ENCODE results near the gene VSIG8. TPM values are rescaled to one million over a fixed set of nuclear protein-coding genes. Genes with fewer than 3 reads are reported as not detected.

Gene VSIG8
- total and polyA plus RNA-seq, 2 donors (not counting 3 experiments of a cell fraction or from before 2014, with no cell fraction given): not detected

GRCh38 chr1:159848326-159848725 lies 14.1 kb downstream of the VSIG8 start:
- BruUV-seq (replicated peaks): no TSS peak
- POLR2A ChIA-PET: no interaction called here

More at GRCh38 chr1:159848326-159848725, 14.1 kb downstream of the VSIG8 start:
- no peaks in the 10 kb centered on the region for H4K20me1 ChIP-seq (replicated peaks; ENCODE audit: control insufficient read depth, extremely low read depth, insufficient read depth, low read length)
- H3K9me3 ChIP-seq (replicated peaks; ENCODE audit: control insufficient read depth, insufficient read depth, low read length): no peaks in the 10 kb centered on the region
- no peaks in the 10 kb centered on the region for H3K9me1 ChIP-seq (replicated peaks; ENCODE audit: control insufficient read depth, extremely low read depth, insufficient read depth, low read length)
- H3K27me3 ChIP-seq (ENCODE audit: control insufficient read depth in 2 of 2, insufficient read depth in 2 of 2, low read length in 2 of 2): peaks cover 0 to 4% of the 10 kb centered on the region in 2 experiments
- DNase-seq (ENCODE audit: low read depth, low spot score) (no peak), FAIRE-seq (no peak)
- H2AFZ ChIP-seq (ENCODE audit: low read depth, low read length): no peak overlapping the region
- no peak overlapping the region for H3K27ac ChIP-seq (ENCODE audit: insufficient read depth, low read depth, low read length)
- peaks cover 6% of the 10 kb centered on the region for H3K4me1 ChIP-seq (ENCODE audit: control insufficient read depth, extremely low read depth, insufficient read depth, low read length)
- H3K79me2 ChIP-seq (ENCODE audit: control insufficient read depth, insufficient read depth, low read length): no peaks in the 10 kb centered on the region
- dilution Hi-C loops (cut with MboI; ENCODE audit: extremely low pct_ligation_motif_present, low sequenced_read_pairs) (no loop called here), intact Hi-C loops (cut with micrococcal nuclease) (no loop called here)
- TF ChIP-seq FOS (IDR thresholded peaks at IDR 0.05; ENCODE audit: borderline replicate concordance, insufficient read depth, low read length) (no peak), EZH2 (IDR thresholded peaks at IDR 0.05; ENCODE audit: borderline replicate concordance, low read depth, low read length, severe bottlenecking) (no peak), POLR2A (IDR thresholded peaks at IDR 0.05; ENCODE audit: low read depth, low read length) (no peak), MYC (IDR thresholded peaks at IDR 0.05; ENCODE audit: low read depth, low read length) (no peak), CTCF (IDR thresholded peaks at IDR 0.05; ENCODE audit: extremely low read depth in 1 of 2, insufficient read depth in 1 of 2, low read depth in 1 of 2, low read length in 2 of 2) (no peak), JUN (IDR thresholded peaks at IDR 0.05; ENCODE audit: borderline replicate concordance, insufficient read depth, insufficient read length, low read depth) (no peak), GATA2 (IDR thresholded peaks at IDR 0.05; ENCODE audit: insufficient read depth, insufficient read length, low read depth, low read length) (no peak), POLR2AphosphoS5 (IDR thresholded peaks at IDR 0.05; ENCODE audit: insufficient read depth, low read depth, low read length) (no peak), MAX (IDR thresholded peaks at IDR 0.05; ENCODE audit: insufficient read depth, insufficient read length) (no peak)
- H3K4me3 ChIP-seq (replicated peaks in 1 of 3; ENCODE audit: insufficient read depth in 1 of 3, low read depth in 1 of 3, low read length in 3 of 3): no peak overlapping the region
- H3K9ac ChIP-seq (replicated peaks; ENCODE audit: extremely low read depth, insufficient read depth, low read length): no peak overlapping the region
- H3K36me3 ChIP-seq (ENCODE audit: control insufficient read depth in 2 of 2, extremely low read depth in 1 of 2, insufficient read depth in 2 of 2, low read length in 2 of 2): no peaks in the 10 kb centered on the region
- CTCF ChIA-PET: interaction anchor here (1.2 kb wide), 1 partner anchor 42 kb away, joined by 4 read pairs; no protein-coding TSS in a partner anchor
- H3K4me2 ChIP-seq (ENCODE audit: insufficient read depth, low read length): no peak overlapping the region
